ENCODE measurements around the gene TRAPPC11. TPM values are rescaled to one million over a fixed set of nuclear protein-coding genes. Genes with fewer than 3 reads are reported as not detected.

TRAPPC11 gene
- 10 to 100 TPM; 34.6 to 84.1 (median 41.8) TPM for total RNA-seq

- intact Hi-C loops (cut with DNase I), result loop anchor here (10.0 kb wide), 1 partner anchor 154 kb away; the partner anchor contains the start of gene ING2
- peaks cover 0 to 13% of the 10 kb centered on the region in 2 donors for H3K4me1 ChIP-seq
- DNase-seq, result peak; percentile 97 to 98
- WGBS, 2 donors, result 0% methylated on average over 15 to 28 of the region's 63 CpGs
- peak within 1 kb of the TSS; percentile 80 to 91 (median 85) for H3K27ac ChIP-seq
- peak; percentile 31 to 97 for TF ChIP-seq POLR2A (IDR thresholded peaks at IDR 0.05)
- TF ChIP-seq CTCF (IDR thresholded peaks at IDR 0.05), result peak in 4 of 6 experiments; percentile 36 to 50 (median 43)
- no peaks in the 10 kb centered on the region for H3K27me3 ChIP-seq
- H3K36me3 ChIP-seq, result no peaks in the 10 kb centered on the region
- peak within 1 kb of the TSS; percentile 80 to 95 (median 87) for H3K4me3 ChIP-seq (replicated peaks in 1 of 3)
- no peaks in the 10 kb centered on the region for H3K9me3 ChIP-seq
Measured at GRCh38 chr4:183659029-183659871, at the start of gene TRAPPC11, which contains the start of gene RWDD4. TSS of gene TRAPPC11 (plus strand) at chr4:183659293. CDS start at chr4:183663868, 4,575 bp downstream. TSS of gene RWDD4 (minus strand) at chr4:183659185. CDS start at chr4:183658952, 233 bp downstream.

- Histone ChIP-seq H3K4me3 (replicated peaks in 1 of 3) (no peak overlapping the region), H3K27me3 (no peaks in the 10 kb centered on the region), H3K27ac (peak overlapping the region in 1 of 3 donors; percentile 24), H3K36me3 (no peaks in the 10 kb centered on the region), H3K9me3 (no peaks in the 10 kb centered on the region), H3K4me1 (peaks cover 7 to 18% of the 10 kb centered on the region in 2 donors)
- DNase-seq, result no peak
- 81 to 100% methylated on average over 2 of the region's 2 CpGs for WGBS, 2 donors
- TF ChIP-seq POLR2A (IDR thresholded peaks at IDR 0.05), result no peak
- TF ChIP-seq CTCF (IDR thresholded peaks at IDR 0.05), result no peak
- intact Hi-C loops (cut with DNase I), result no loop called here
Measured at GRCh38 chr4:183610033-183610432, 49.1 kb upstream of the TRAPPC11 start.

- peak overlapping the region in 1 of 3 donors; percentile 24 for H3K27ac ChIP-seq
Measured at GRCh38 chr4:183610613-183611012, 48.5 kb upstream of the TRAPPC11 start.

GRCh38 chr4:183611210-183611830 lies 47.8 kb upstream of the TRAPPC11 start:
- Histone ChIP-seq H3K4me1 (peaks cover 7 to 18% of the 10 kb centered on the region in 2 donors), H3K4me3 (replicated peaks in 1 of 3) (no peak overlapping the region), H3K27ac (peak overlapping the region in 1 of 3 donors; percentile 24), H3K36me3 (no peaks in the 10 kb centered on the region), H3K27me3 (no peaks in the 10 kb centered on the region), H3K9me3 (no peaks in the 10 kb centered on the region)
- WGBS, 2 donors, result 81 to 82% methylated on average over 15 of the region's 15 CpGs
- DNase-seq, result peak in 1 of 2 donors; percentile 11
- intact Hi-C loops (cut with DNase I), result no loop called here
- no peak for TF ChIP-seq POLR2A (IDR thresholded peaks at IDR 0.05)
- TF ChIP-seq CTCF (IDR thresholded peaks at IDR 0.05), result no peak

More at GRCh38 chr4:183610613-183611012, 48.5 kb upstream of the TRAPPC11 start:
- Histone ChIP-seq H3K36me3 (no peaks in the 10 kb centered on the region), H3K9me3 (no peaks in the 10 kb centered on the region), H3K27me3 (no peaks in the 10 kb centered on the region), H3K4me1 (peaks cover 7 to 18% of the 10 kb centered on the region in 2 donors), H3K4me3 (replicated peaks in 1 of 3) (no peak overlapping the region)
- no peak for TF ChIP-seq CTCF (IDR thresholded peaks at IDR 0.05)
- no peak for TF ChIP-seq POLR2A (IDR thresholded peaks at IDR 0.05)
- intact Hi-C loops (cut with DNase I), result no loop called here
- peak; percentile 49 to 55 for DNase-seq
- WGBS, 2 donors, result 29 to 46% methylated on average over 7 of the region's 7 CpGs

Data from thyroid gland (tissue), 4 donors.